ENCODE results near the gene KCTD10. TPM values are rescaled to one million over a fixed set of nuclear protein-coding genes. Genes with fewer than 3 reads are reported as not detected.

The KCTD10 gene
- total and polyA plus RNA-seq, 4 donors, result 4.2 to 20.1 (median 9.9) TPM

GRCh38 chr12:109436188-109436560, 40.9 kb downstream of the KCTD10 start:
- TF ChIP-seq HNF4G (IDR thresholded peaks at IDR 0.05) (no peak), REST (IDR thresholded peaks at IDR 0.05) (no peak), SP1 (IDR thresholded peaks at IDR 0.05) (no peak), ATF3 (IDR thresholded peaks at IDR 0.05) (no peak), JUND (IDR thresholded peaks at IDR 0.05) (no peak), FOXA1 (IDR thresholded peaks at IDR 0.05) (no peak), YY1 (IDR thresholded peaks at IDR 0.05) (no peak), NR2F2 (IDR thresholded peaks at IDR 0.05) (no peak), RXRA (IDR thresholded peaks at IDR 0.05) (no peak), RAD21 (IDR thresholded peaks at IDR 0.05) (no peak), HNF4A (conservative IDR thresholded peaks at IDR 0.05) (no peak), GABPA (IDR thresholded peaks at IDR 0.05 in 1 of 2, conservative IDR thresholded peaks at IDR 0.05 in 1 of 2) (no peak), MAX (IDR thresholded peaks at IDR 0.05) (no peak)
- no peak overlapping the region for H3K27ac ChIP-seq (ENCODE audit: low read depth in 1 of 2, low read length in 2 of 2)
- DNase-seq (ENCODE audit: low spot score), result no peak

GRCh38 chr12:109435428-109436187, 41.5 kb downstream of the KCTD10 start:
- DNase-seq (ENCODE audit: low spot score), result no peak

More at GRCh38 chr12:109436188-109436560, 40.9 kb downstream of the KCTD10 start:
- no peaks in the 10 kb centered on the region for H3K4me1 ChIP-seq (ENCODE audit: control insufficient read depth in 4 of 4, insufficient read depth in 4 of 4, low read length in 3 of 4)
- no peak overlapping the region for H3K9ac ChIP-seq (ENCODE audit: low read depth in 1 of 2, low read length in 2 of 2)
- no peaks in the 10 kb centered on the region for H3K36me3 ChIP-seq (ENCODE audit: control insufficient read depth in 4 of 4, insufficient read depth in 3 of 4, low read depth in 1 of 4, low read length in 3 of 4)
- H3K9me3 ChIP-seq (ENCODE audit: control insufficient read depth in 4 of 4, low read length in 3 of 4), result no peaks in the 10 kb centered on the region
- 70% methylated on average over 7 of the region's 7 CpGs for WGBS
- H3K27me3 ChIP-seq (ENCODE audit: control insufficient read depth in 4 of 4, insufficient read depth in 4 of 4, low read length in 3 of 4), result no peaks in the 10 kb centered on the region
- no peak overlapping the region for H3K4me3 ChIP-seq (ENCODE audit: low read depth in 1 of 3, low read length in 3 of 3)

More at GRCh38 chr12:109435428-109436187, 41.5 kb downstream of the KCTD10 start:
- no peak overlapping the region for H3K4me3 ChIP-seq (ENCODE audit: low read depth in 1 of 3, low read length in 3 of 3)
- 79% methylated on average over 17 of the region's 17 CpGs for WGBS
- H3K4me1 ChIP-seq (ENCODE audit: control insufficient read depth in 4 of 4, insufficient read depth in 4 of 4, low read length in 3 of 4), result no peaks in the 10 kb centered on the region
- no peak overlapping the region for H3K9ac ChIP-seq (ENCODE audit: low read depth in 1 of 2, low read length in 2 of 2)
- H3K9me3 ChIP-seq (ENCODE audit: control insufficient read depth in 4 of 4, low read length in 3 of 4), result no peaks in the 10 kb centered on the region
- H3K27ac ChIP-seq (ENCODE audit: low read depth in 1 of 2, low read length in 2 of 2), result no peak overlapping the region
- H3K36me3 ChIP-seq (ENCODE audit: control insufficient read depth in 4 of 4, insufficient read depth in 3 of 4, low read depth in 1 of 4, low read length in 3 of 4), result no peaks in the 10 kb centered on the region
- no peaks in the 10 kb centered on the region for H3K27me3 ChIP-seq (ENCODE audit: control insufficient read depth in 4 of 4, insufficient read depth in 4 of 4, low read length in 3 of 4)
- TF ChIP-seq HNF4G (IDR thresholded peaks at IDR 0.05) (no peak), ATF3 (IDR thresholded peaks at IDR 0.05) (no peak), EGR1 (IDR thresholded peaks at IDR 0.05; ENCODE audit: low read depth in 2 of 2) (no peak), JUND (IDR thresholded peaks at IDR 0.05) (no peak), REST (IDR thresholded peaks at IDR 0.05) (no peak), NR2F2 (IDR thresholded peaks at IDR 0.05) (no peak), HNF4A (conservative IDR thresholded peaks at IDR 0.05) (no peak), ZBTB33 (IDR thresholded peaks at IDR 0.05) (no peak), CTCF (IDR thresholded peaks at IDR 0.05; ENCODE audit: low read depth, low read length, missing input control) (no peak)
